ENCODE data around the gene MBD3L4.
"Not testable (repeated sequence)": the region's sequence is repeated elsewhere in the genome, so short reads cannot be mapped to it uniquely, and the experiment has no call there.

The MBD3L4 gene

DNA sequence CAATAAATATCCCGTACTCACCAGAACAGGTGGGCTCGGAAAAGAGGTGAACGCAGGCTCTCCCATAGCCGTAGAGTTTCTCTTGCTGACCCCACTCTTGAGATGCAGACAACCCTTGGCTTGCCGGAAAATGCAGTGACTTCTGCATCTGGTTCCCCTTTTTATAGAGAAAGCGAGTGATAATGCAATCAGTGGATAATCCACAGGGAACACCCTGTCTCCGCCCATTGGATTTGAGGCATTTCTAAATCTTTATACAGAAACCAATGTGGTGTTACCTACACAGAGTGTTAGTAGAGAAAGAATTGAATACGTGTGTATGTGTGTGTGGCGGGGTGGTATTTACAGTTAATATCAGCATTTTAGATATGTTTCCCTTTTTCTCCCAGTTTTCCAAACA lies at the start of gene MBD3L4:
MBD3L4 (minus strand) TSS at position 101 of the 400 bp plus-strand sequence; CDS start at position 66, 35 bp downstream.
- not testable (repeated sequence) for H3K27ac Mint-ChIP-seq; H3K4me3 Mint-ChIP-seq; H3K9me3 Mint-ChIP-seq (ENCODE audit: low read depth); H3K27me3 Mint-ChIP-seq; H3K36me3 Mint-ChIP-seq; H3K4me1 Mint-ChIP-seq (ENCODE audit: low read depth)

DNA sequence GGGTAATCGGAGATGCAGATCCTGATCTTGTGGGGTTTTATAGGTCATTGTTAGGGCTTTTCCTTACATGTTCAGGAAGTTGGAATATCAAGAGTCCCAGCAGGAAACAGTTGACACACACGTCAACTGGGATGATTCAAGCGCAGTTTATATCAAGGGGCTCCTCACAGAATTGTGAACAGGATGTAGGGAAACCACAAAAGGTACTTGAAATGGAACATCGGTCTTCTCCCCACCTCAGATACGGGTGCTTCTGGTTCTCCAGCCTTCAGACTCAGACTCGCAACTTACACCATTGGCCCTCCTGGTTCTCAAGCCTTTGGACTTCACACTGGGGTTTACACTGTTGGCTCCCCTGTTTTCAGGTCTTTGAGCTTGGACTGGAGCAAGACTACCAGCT lies 49.0 kb upstream of the MBD3L4 start:
- Mint-ChIP-seq H3K4me1 (ENCODE audit: low read depth) (peaks cover 8% of the 10 kb centered on the region), H3K4me3 (no peak overlapping the region), H3K9me3 (ENCODE audit: low read depth) (peaks cover 10% of the 10 kb centered on the region), H3K27me3 (no peaks in the 10 kb centered on the region), H3K27ac (no peak overlapping the region), H3K36me3 (peaks cover 15% of the 10 kb centered on the region)

DNA sequence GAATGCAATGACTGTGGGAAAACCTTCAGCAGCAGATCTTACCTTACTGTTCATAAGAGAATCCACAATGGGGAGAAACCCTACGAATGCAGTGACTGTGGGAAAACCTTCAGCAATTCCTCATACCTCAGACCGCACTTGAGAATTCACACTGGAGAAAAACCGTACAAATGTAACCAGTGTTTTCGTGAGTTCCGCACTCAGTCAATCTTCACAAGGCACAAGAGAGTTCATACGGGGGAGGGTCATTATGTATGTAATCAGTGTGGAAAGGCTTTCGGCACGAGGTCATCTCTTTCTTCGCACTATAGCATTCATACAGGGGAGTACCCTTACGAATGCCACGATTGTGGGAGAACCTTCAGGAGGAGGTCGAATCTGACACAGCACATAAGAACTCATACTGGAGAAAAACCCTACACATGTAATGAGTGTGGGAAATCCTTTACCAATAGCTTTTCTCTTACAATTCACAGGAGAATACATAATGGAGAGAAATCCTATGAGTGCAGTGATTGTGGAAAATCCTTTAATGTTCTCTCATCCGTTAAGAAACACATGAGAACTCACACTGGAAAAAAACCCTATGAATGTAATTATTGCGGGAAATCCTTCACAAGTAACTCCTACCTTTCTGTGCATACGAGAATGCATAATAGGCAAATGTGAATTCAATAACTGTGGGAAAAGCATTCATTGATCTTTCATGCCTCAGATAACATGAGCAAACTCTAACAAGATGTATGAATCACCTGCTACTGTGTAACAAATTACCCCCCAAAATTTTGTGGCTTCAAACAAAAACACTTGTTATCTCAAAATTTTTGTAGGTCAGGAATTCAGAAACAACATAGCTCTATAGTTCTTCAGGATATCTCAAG lies 43.3 kb upstream of the MBD3L4 start:
- Mint-ChIP-seq H3K4me3 (peak overlapping the region; percentile 27), H3K9me3 (ENCODE audit: low read depth) (peaks cover 15% of the 10 kb centered on the region), H3K27ac (no peak overlapping the region)

DNA sequence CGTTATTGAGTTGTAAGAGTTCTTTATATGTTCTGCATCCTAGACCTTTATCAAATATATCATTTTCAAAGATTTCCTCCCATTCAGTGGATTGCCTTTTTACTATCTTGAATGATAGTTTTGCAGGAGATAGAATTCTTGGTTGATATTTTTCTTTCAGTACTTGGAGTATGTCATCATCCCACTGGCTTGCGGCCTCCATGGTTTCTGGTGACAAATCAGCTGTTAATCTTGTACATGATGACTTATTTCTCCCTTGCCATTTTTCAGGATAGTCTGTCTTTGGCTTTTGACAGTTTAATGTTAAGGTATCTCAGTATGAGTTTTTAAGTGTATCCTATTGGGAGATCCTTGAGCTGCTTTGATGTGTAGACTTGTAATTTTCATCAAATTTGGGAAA lies 38.0 kb upstream of the MBD3L4 start:
- Mint-ChIP-seq H3K4me3 (peak overlapping the region; percentile 3), H3K27ac (no peak overlapping the region), H3K4me1 (ENCODE audit: low read depth) (peaks cover 4% of the 10 kb centered on the region), H3K27me3 (no peaks in the 10 kb centered on the region), H3K36me3 (peaks cover 56% of the 10 kb centered on the region), H3K9me3 (ENCODE audit: low read depth) (peaks cover 14% of the 10 kb centered on the region)

More for the DNA sequence above, 43.3 kb upstream of the MBD3L4 start:
- Mint-ChIP-seq H3K36me3 (peaks cover 51% of the 10 kb centered on the region), H3K4me1 (ENCODE audit: low read depth) (peaks cover 2% of the 10 kb centered on the region), H3K27me3 (no peaks in the 10 kb centered on the region)

DNA sequence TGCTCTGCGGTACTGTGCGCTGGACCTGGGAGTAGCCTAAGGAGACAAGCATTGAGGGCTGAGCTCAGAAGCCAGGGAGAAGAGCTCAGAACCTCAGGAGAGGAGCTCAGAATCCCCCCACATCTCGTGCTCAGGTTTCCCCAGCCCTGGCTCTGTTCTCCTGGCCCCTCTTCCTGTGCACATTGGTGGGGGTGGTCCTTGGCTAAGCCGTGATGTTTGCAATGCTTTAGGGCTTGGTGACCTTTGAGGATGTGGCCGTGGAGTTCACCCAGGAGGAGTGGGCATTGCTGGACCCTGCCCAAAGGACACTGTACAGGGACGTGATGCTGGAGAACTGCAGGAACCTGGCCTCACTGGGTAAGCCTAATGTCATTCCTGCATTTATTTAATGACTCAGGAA lies 36.2 kb upstream of the MBD3L4 start:
- Mint-ChIP-seq H3K36me3 (peaks cover 42% of the 10 kb centered on the region), H3K9me3 (ENCODE audit: low read depth) (peaks cover 8% of the 10 kb centered on the region), H3K4me3 (no peak overlapping the region), H3K4me1 (ENCODE audit: low read depth) (peaks cover 12% of the 10 kb centered on the region), H3K27ac (no peak overlapping the region), H3K27me3 (no peaks in the 10 kb centered on the region)

DNA sequence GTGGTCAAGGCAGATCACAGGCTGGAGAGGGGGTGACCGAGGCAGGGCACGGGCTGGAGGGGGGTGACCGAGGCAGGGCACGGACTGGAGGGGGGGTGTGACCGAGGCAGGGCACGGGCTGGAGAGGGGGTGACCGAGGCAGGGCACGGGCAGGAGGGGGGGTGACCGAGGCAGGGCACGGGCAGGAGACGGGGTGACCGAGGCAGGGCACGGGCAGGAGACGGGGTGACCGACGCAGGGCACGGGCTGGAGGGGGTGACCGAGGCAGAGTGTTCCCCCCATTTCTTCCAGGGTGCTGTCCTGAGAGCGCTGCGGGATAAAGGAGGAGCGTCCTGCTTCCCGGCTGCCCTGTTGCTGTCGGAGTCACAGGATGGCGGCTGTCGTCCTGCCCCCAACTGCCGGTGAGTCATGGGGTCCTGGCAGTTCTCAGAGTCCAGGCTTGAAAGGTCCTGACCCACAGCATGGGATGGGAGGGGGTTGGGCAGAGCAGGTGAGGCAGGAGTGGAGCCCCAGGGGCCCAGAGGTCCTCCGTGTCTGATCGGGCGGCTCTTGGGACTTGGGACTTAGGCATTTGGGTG lies 34.8 kb upstream of the MBD3L4 start:
- no peak overlapping the region for H3K4me3 Mint-ChIP-seq
- peaks cover 8% of the 10 kb centered on the region for H3K9me3 Mint-ChIP-seq (ENCODE audit: low read depth)

DNA sequence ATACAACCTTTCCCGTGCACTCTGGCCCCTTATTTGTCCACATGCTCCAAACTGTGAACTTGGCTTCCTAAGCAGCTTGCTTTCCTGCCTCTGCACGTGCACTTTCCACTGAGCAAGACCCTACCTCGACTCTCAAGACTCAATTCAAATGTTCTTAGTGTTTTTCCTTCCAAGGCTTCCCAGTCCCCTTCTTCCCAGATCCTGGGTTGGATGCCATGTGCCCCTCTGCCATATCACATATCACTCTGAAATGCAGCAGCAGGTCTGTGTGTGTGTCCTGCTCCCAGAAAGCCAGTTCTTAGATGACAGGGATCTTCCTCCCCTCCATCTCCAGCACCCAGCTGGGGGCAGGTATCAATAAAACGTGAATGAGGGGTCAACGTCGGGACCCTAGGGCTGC lies 32.6 kb upstream of the MBD3L4 start:
- peak overlapping the region; percentile 25 for H3K27ac Mint-ChIP-seq
- no peaks in the 10 kb centered on the region for H3K9me3 Mint-ChIP-seq (ENCODE audit: low read depth)
- peaks cover 18% of the 10 kb centered on the region for H3K36me3 Mint-ChIP-seq
- no peaks in the 10 kb centered on the region for H3K27me3 Mint-ChIP-seq
- H3K4me1 Mint-ChIP-seq (ENCODE audit: low read depth) = peaks cover 25% of the 10 kb centered on the region
- H3K4me3 Mint-ChIP-seq = peak overlapping the region; percentile 49

More for the DNA sequence above, 34.8 kb upstream of the MBD3L4 start:
- H3K4me1 Mint-ChIP-seq (ENCODE audit: low read depth) = peaks cover 20% of the 10 kb centered on the region
- H3K27me3 Mint-ChIP-seq = no peaks in the 10 kb centered on the region
- peaks cover 34% of the 10 kb centered on the region for H3K36me3 Mint-ChIP-seq
- H3K27ac Mint-ChIP-seq = peak overlapping the region; percentile 70

DNA sequence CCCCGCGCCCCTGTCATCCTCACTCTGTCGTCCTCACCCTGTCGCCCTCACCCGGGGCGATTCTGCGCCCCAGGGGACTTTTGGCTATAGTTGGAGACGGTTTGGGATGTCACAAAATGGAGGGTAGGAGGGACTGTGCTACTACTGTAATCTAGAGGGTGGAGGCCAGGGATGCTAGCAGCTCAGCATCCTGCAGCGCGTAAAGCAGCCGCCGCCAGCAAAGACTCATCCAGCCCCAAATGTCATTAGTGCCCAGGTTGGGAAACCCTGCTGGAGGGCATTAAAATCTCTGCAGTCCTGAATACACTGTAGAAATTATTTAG lies 29.9 kb upstream of the MBD3L4 start:
- Mint-ChIP-seq H3K4me1 (ENCODE audit: low read depth) (peaks cover 25% of the 10 kb centered on the region), H3K9me3 (ENCODE audit: low read depth) (no peaks in the 10 kb centered on the region), H3K4me3 (peak overlapping the region; percentile 95)

DNA sequence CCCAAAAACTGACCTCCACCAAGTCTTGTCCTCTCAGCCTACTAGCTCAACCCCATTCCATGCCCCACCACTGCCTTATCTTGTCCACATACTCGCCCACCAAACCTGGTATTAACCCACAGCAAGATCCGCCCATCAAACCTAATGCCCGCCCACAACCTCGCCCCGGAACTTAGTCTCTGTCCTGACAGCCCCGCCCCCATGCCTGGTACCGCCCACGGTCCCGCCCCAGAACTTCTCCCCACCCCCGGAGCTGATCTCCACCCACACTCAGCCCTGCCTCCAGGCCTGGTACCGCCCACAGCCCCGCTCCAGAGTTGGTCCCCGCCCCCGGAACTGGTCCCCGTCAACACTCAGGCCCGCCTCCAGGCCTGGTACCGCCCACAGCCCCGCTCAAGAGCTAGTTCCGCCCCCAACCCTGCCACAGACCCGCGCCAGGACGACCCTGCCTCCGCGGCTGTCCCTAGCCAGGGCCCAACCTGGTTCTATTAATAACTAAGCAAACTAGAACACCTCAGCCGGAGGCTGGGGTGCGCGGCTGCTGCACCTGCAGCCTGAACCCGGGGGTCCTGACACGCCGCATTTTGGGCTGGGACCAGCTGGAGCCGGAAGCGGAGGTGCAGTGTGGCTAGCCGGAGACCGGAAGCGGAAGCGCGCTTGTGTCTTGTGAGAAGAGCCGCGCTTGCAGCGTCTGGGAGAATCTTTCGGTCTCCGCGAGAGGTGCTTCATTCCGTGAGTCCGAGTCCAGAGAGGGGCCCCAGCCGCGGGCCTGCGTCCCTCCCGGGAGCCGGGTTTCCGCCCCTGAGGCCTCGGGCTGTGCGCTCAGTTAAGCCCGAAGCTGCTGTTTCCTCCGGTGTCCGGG lies 29.3 kb upstream of the MBD3L4 start, which contains the start of gene ZNF557:
ZNF557 (plus strand) TSS at position 662 of the 862 bp plus-strand sequence. CDS start 5,372 bp downstream, outside the sequence.
- Mint-ChIP-seq H3K36me3 (peaks cover 2% of the 10 kb centered on the region), H3K4me3 (peak within 1 kb of the TSS; percentile 95), H3K9me3 (ENCODE audit: low read depth) (no peaks in the 10 kb centered on the region), H3K27ac (peak within 1 kb of the TSS; percentile 95), H3K27me3 (no peaks in the 10 kb centered on the region), H3K4me1 (ENCODE audit: low read depth) (peaks cover 22% of the 10 kb centered on the region)

More for the DNA sequence above, 29.9 kb upstream of the MBD3L4 start:
- Mint-ChIP-seq H3K36me3 (peaks cover 4% of the 10 kb centered on the region), H3K27ac (peak overlapping the region; percentile 80), H3K27me3 (no peaks in the 10 kb centered on the region)

DNA sequence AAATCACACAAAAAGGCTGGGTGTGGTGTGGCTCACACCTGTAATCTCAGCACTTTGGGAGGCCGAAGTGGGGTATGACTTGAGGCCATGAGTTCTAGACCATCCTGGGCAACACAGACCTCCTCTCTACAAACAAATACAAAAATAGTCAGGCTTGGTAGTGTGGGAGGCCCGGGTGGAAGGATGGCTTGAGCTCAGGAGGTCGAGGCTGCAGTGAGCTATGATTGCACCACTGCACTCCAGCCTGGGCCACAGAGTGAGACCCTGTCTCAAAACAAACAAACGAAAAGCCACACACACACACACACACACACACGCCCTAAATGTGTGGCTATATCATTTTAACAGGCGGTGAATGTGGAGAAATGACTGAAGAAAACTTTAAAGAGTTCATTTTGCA lies 28.6 kb upstream of the MBD3L4 start:
- Mint-ChIP-seq H3K4me1 (ENCODE audit: low read depth) (peaks cover 22% of the 10 kb centered on the region), H3K9me3 (ENCODE audit: low read depth) (no peaks in the 10 kb centered on the region), H3K27me3 (no peaks in the 10 kb centered on the region), H3K36me3 (no peaks in the 10 kb centered on the region), H3K4me3 (peak overlapping the region; percentile 95), H3K27ac (peak overlapping the region; percentile 95)

DNA sequence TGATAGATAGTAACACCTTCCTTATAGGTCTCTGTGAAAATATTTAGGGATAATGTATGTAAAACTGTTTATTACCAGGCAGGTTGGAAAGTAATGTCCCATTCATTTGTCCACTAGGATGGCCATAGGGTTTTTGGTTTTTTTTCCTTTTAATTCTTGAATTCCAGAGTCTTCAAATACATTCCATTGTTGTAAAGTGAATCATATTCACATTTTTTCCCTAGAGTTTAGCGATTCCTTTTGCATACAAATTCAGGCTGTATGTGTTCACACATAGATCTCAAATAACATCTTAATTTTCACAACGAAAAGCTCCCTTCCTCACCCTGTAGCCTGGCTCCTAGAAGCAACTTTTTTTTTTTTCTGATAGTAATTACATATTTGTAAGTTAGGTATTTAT lies 27.7 kb upstream of the MBD3L4 start:
- Mint-ChIP-seq H3K4me1 (ENCODE audit: low read depth) (peaks cover 22% of the 10 kb centered on the region), H3K36me3 (no peaks in the 10 kb centered on the region), H3K27me3 (no peaks in the 10 kb centered on the region), H3K9me3 (ENCODE audit: low read depth) (no peaks in the 10 kb centered on the region), H3K4me3 (no peak overlapping the region), H3K27ac (no peak overlapping the region)

DNA sequence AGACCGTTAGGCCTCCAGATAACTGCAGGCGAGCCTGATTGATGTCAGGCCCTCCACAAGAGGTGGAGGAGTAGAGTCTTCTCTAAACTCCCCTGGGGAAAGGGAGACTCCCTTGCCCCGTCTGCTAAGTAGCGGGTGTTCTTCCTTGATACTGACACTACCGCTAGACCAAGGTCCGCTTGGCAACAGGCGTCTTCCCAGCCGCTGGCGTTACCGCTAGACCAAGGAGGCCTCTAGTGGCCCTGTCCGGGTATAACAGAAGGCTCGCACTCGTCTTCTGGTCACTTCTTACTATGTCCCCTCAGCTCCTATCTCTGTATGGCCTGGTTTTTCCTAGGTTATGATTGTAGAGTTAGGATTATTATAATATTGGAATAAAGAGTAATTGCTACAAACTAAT lies 27.1 kb upstream of the MBD3L4 start:
- H3K27me3 Mint-ChIP-seq; H3K9me3 Mint-ChIP-seq (ENCODE audit: low read depth); H3K36me3 Mint-ChIP-seq; H3K4me3 Mint-ChIP-seq; H3K27ac Mint-ChIP-seq: not testable (repeated sequence)
- peaks cover 17% of the 10 kb centered on the region for H3K4me1 Mint-ChIP-seq (ENCODE audit: low read depth)

DNA sequence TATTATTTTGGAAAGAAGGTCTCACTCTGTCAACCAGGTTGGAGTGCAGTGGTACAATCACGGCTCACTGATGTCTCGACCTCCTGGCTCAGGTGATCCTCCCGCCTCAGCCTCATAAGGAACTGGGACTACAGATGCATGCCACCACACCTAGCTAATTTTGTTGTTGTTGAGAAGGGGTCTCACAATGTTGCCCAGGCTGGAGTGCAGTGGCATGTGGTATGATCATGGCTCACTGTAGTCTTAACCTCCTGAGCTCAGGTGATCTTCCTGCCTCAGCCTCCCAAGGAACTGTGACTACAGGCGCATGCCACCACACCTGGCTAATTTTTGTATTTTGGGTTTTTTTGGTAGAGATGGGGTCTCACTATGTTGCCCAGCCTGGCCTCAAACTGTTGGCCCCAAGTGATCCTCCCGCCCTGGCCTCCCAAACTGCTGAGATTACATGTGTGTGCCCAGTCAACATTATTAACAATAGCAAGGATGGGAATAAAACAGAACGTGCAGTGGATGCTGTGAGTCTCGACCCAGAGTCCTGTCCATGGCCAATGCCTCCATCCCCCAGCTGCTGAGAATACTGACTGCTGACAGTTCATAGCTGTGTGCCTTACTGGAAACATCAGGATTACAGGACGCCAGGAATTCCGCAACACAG lies 23.9 kb upstream of the MBD3L4 start:
- Mint-ChIP-seq H3K27me3 (no peaks in the 10 kb centered on the region), H3K36me3 (no peaks in the 10 kb centered on the region), H3K4me3 (no peak overlapping the region), H3K27ac (no peak overlapping the region), H3K9me3 (ENCODE audit: low read depth) (no peaks in the 10 kb centered on the region), H3K4me1 (ENCODE audit: low read depth) (peaks cover 4% of the 10 kb centered on the region)

DNA sequence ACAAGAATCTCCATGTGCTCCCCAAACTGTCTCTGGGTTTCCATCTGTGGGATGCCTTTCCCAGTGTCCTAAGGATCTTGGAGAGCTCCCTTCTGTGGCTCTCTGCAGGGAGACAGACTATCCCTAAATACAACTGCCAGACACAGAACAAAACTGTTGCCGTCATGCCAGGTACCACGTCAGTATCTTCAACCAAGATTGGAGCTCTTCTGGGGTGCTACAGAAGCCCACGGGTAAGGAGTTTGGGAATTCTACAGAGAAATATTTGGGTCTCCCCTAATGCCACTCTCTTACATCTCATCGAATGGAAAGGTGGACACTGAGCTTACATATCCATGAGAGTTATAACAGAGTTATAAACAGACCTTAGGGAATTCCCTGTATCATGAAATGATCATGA lies 23.4 kb upstream of the MBD3L4 start:
- Mint-ChIP-seq H3K36me3 (no peaks in the 10 kb centered on the region), H3K27ac (no peak overlapping the region), H3K4me1 (ENCODE audit: low read depth) (peaks cover 1% of the 10 kb centered on the region), H3K4me3 (no peak overlapping the region), H3K27me3 (no peaks in the 10 kb centered on the region), H3K9me3 (ENCODE audit: low read depth) (no peaks in the 10 kb centered on the region)
